ENCODE data around the gene KHNYN.
"Not testable (repeated sequence)": the region's sequence is repeated elsewhere in the genome, so short reads cannot be mapped to it uniquely, and the experiment has no call there.

Gene KHNYN

DNA sequence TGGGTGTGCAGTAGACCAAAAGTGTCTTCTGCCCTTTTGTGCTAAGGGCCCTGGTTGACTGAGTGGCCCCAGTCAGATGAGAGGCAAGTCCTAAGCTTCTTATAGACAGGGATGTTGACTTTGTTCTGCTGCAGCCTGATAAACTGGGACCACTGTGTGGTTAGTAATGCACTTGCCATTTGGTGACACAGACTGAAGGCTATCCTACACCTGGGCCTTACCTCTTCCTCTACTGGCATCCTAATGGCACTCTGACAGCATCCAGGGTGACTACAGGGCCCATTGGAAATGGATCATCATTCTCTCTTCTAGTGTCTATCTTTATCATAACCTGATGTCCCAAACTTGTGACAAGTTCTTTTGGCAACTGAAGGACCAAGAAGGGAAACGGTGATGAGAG lies 9.5 kb downstream of the KHNYN start:
- no peak for DNase-seq

DNA sequence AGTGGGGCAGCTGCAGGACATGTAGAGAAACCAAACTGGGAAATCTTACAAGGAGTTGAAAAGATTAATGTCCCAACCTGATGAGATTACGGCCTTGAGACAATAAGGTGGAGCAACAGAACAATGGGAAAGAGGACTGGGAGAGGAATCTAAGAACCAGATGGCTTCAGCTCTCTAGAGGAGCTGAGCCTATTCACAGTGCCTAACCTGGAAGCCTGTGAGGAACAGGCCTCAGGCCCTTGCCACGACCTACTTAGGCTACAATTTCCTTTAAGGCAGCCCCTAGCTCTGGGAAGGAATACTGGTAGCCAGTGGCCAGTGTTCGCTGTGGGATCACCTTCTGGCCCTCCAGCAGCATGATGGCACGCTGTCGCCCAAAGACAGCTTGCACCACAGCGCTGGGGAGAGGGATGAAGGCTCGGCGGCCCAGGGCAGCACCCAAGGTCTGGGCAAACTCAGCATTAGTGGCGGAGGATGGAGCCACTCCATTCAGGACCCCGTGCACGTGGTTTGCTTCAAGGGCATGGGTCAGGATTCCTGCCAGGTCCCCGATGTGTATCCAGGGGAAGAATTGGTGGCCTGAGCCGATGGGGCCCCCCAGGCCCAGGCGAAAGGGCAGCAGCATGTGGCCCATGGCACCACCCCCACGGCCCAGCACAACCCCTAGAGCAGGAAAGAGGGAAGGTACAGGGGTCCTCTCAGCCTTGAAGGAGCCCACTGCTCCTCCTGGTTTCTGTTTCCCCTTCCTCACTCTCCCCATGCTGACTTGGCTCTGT lies 10.3 kb downstream of the KHNYN start:
- DNase-seq = no peak

DNA sequence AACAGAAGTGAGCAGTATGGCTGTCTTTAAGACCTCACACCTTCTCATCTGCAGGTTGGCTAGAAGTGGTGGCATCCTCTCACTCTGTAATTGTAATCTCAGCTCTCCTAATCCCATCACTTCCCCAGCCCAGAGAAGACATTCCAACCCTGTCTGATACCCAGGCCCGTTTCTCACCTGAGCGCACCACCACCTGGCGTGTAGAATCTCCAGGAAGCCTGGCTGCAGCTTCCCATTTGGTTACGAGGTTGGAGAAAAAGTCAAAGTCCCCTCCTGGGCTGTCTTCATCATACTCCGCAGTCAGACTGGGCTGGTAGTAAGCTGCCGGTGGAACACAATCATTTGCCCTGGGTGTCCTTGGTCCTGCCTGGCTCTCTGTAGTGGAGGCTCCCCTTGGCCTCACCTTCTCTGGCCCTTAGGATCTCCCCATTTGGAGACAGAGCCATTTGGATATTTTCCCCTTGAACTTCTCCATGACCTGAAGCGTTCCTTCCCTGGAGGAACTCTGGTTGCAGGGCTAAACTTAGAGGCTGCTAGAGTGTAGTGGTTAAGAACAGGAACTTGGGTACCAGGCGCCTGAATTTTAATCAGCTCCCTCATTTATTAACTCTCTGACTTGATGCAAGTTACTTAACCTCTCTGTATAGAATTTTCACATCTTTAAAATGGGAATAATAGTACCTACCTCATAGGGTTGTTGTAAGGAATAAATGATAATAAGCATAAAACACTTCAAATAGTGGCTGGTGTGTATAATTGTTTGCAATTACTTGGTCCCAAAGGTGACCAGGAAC lies 11.0 kb downstream of the KHNYN start:
- no peak for DNase-seq

DNA sequence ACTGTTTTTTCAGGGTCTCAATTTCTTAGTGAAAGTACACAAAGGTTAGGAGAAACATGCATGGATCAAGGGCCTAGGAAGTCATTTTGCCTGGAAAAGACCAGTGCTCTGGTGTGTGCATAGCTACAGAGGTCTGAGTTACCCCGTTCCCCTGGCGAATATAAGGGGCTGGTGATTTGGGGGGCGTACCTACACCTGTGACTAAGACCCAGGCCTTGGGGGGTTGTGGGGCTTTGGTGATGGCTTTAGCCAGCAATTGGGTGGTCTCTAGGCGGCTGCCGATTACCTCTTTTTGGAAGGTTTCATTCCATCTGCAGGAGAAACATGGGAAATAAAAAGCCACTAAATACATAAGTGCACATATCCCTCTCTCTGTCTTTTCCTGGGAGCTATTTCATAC lies 11.7 kb downstream of the KHNYN start:
- no peak for DNase-seq

DNA sequence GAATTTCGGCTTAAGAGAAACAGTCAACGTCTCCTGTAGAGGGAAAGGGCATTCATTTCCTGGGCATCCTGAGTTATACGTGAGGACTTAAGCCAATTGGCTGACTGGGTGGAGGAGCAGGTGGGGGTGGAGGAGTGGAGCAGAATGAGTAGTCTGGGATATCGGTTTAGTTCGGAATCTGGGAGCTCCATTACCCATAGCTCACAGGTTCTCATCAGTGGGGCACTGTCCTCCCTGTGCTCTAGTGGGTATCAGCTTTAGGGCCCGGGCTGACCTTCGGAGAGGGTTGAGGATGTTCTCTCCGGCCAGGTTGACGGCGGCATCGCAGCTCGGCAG lies 12.1 kb downstream of the KHNYN start:
- DNase-seq = no peak

DNA sequence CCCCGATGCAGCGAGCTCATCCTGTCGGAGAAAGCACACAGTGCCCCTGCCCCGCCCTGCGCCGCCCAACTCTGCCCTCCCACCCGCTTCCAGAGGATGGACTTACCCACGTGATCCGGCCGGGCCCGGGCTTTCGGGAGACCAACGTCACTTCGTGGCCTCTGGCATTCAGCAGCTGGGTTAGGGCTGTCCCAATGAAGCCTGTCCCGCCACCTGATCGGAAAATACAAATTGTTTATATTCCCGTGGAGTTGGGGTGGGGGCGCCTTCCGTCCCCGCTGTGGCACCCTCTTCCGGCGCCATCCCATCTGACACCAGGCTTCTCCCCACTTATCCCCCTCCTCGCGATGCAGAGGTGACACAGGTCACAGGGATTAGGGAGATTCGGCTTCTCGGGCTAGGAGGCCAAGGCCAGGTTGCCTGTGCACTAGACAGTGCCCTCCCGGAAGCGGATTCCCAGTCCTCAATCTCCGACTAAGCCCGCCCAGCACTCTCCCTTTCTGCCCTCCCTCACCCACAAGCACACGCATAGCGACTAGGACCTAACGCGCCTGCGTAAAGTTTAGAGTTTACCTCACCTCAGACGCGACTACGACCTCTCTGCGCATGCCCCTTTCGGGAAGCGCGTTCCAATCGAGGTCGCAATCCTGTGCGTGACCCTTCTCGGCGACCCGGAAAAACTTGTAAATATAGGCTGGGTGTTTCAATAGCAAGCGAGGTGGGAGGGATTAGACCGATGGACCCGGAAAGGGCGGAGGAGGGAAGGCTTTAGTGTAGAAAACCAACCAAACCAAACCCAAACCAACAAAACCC lies 12.7 kb downstream of the KHNYN start, which contains the start of gene SDR39U1:
Gene SDR39U1 (minus strand): TSS at position 537 of the 813 bp plus-strand sequence. CDS start 7 bp downstream, at position 530.
- peak; percentile 97 for DNase-seq

DNA sequence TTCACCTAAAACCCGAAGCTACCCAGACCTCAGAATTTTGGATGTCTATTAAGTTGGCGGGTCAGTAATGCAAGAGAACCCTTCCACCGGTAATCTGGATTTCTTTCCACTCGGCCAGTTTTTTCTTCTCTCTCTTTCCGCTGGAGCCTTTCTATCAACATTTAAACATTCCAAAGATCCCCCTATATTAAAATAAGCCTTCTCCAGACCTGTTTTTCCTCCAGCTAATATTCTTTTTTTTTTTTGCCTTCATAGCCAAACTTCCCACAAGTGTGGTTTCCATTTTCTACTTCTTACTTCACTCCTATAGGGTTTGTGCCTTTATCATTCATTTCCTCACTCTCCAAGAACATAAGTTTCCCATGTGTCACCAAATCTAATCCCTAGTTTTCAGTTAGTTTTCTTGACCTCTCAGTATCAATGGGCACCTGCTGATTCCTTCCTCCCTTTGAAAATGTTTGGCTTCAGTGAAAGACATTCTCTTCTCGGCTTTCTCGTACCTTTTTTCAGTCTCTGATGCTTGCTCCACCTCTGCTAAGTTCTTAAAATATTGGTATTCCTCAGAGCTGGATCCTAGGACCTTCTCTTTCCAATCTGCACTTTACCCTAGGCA lies 13.4 kb downstream of the KHNYN start:
- DNase-seq = no peak

DNA sequence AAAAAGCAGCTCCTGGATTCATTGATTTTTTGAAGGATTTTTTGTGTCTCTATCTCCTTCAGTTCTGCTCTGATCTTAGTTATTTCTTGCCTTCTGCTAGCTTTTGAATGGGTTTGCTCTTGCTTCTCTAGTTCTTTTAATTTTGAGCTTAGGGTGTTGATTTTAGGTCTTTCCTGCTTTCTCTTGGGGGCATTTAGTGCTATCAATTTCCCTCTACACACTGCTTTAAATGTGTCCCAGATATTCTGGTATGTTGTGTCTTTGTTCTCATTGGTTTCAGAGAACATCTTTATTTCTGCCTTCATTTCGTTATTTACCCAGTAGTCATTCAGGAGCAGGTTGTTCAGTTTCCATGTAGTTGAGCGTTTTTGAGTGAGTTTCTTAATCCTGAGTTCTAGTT lies 21.1 kb downstream of the KHNYN start:
- DNase-seq = not testable (repeated sequence)

DNA sequence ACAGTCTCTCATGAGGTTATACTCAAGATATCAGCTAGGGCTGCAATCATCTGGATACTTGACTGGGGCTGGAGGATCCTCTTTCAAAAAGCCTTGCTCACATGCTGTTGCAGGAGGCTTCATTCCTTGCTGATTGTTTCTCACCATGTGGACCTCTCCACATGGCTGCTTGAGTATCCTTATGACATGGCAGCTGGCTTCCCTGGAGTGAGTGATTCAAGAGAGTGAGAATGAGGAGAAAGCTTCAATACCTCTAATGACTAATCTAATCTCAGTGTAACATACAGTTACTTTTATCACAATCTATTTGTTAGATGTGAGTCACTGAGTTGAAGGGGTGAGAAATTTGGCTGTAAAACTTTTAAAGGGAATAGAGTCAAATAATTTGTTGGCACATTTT lies 27.2 kb downstream of the KHNYN start:
- DNase-seq = no peak

DNA sequence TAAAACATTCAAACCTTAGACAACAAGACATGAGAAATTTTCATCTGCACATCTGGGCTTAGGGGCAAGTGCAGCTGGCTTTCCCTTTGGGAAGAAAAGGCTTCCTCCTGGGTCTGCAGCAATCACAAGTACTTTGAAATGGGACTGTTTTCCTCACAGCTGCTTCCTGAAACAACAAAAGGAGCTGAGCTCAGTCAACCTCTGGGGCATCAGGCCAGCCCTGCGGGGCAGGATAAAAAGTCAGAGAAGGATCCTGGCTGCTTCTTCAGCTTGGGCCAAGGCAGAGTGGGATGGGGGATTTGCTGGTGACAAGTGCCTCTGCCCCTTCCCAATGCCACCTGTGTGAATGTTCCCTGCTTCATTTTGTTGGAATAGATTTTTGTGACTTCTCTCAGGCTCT lies 29.0 kb downstream of the KHNYN start:
- DNase-seq = no peak

DNA sequence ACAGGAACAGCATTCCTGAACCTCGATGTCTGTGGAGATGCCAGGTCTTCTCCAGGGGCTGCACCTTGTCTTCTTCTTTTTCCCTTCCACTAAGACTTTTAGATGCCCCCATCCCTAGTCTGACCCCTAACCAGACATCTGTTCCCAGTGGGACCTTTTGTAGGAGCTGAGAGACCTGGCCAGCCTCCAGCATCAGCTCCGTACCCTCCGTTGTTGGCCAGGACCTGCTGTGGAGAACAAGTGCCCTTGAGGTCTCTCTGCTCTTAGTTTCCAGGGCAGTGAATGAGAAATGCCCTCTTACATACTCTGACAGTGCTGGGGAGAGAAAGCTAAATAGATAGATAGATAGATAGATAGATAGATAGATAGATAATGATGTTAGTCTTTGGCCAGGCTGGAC lies 29.6 kb downstream of the KHNYN start:
- DNase-seq = peak; percentile 21

DNA sequence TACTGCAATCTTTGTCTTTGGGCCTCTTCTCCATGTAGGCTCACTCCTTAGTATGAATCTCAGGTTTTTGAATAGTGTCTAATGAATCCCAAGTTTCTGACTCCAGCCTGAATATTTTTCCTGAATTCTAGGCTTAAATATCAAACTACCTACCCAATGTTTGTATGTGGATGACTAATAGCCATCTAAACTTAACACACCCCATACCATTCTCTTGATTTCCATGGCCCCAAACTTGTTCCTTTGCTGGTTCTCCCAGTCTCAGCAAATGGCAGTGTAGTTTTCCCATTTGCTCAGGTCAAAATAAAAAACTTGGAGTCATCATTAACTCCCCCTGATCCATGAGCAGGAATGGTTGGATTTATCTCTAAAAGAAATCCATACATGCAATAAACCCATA lies 31.6 kb downstream of the KHNYN start:
- DNase-seq = no peak

DNA sequence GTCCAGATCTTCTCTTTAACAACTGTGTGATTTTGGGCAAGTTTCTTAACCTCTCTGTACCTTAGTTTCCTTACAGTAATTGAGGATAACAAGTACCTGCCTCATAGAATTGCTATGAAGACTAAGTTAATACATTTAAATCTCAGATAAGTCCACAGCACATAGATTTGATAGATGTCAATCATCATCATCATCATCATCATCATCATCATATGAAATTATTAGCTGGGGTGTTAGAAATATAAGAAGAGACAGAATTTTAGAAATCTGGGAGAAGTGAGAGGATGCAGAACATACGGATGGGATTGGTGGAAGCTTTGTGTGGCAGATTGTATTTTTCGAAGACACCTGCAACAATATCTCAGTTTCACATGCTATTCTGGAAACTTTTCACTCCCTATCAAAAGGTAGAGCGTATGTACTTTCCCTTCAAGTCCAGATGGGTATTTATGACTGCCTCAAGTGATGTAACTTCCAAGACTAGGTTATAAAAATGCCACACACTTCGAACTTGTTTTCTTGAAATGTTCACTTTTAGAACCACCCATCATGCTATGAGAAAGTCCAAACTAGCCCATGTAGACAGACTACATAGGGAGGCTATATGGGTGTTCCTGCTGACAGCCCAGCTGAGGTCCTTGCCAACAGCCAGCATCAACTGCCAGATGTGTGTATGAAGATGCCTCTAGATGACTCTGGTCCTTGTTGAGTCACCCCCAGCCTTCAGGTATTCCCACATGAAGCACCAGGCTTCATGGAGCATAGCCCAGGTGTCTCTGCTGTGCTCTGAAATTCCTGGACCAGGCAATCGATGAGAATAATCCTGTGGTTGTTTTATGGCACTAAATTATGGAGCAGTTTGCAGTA lies 33.5 kb downstream of the KHNYN start:
- no peak for DNase-seq

DNA sequence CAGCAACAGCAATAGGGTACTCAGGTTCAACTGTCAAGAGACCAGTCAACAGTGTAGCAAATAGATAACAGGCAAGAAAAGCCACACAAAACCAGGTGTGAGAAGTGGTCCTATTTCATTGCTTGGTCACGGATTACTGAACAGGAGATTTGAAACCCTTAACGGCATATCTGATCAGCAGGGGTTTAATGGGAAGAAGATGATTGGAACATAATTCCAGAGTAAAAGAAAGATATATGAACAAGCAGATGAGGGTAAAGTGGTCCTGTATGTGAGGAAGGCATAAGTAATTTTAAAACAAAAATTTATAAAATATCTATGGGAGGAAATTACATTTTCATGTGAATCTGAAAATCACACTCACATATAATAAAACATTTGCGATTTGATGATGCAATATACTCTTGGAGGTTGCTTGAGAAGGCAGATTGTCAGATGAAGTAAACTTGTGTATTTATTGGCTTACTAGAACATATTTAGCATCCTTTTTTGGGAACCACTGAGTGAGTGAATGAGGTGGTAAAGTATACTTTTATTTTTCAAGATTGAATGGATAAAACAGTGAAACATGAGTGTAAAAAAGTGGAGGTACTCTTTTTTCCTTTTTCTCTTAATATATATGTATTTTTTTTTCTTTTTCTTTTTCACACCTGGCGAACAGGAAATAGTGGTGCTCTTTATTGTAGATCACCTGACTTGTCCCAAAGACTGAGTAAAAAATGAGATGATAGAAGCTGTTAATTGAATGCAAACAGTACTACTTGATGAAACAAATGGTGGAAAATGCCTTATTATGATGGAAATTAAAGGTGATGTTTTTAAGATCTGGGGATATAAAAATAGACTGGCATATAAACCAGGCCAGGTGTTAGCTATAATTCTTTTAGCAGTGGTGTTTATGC lies 34.4 kb downstream of the KHNYN start:
- peak; percentile 72 for DNase-seq

DNA sequence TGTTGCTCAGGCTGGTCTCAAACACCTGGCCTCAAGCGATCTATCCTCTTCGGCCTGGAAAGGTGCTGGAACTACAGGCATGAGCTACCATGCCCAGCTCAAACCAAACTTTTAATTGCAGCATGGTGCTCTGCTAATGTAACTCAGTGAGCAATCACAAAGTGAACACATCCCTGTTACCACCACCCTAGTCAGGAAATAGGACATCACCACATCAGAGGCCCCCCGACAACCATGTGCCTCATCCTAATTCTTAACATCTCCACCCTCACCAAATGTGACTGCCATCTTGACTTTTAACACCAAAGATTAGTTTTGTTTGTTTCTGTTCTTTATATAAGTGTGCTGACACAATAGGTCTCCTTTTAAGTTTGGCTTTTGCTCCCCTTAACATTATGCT lies 35.6 kb downstream of the KHNYN start:
- DNase-seq = no peak

DNA sequence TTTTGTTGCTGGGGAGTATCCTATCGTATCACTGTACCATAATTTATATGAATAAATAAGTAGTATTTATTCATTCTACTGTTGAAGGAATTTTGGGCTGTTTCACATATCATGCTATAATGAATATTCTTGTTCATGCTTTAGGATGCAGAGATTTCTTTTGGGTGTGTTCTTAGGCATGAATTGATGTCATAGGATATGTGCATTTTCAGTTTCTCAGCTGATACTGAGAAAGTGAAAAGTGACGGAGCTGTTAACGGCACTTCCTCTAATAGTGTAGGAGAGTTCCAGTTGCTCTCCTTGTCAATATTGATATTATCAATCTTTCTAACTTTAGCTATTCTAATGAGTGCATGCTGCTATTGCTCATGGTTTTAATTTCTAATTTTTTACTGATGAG lies 36.1 kb downstream of the KHNYN start:
- no peak for DNase-seq

DNA sequence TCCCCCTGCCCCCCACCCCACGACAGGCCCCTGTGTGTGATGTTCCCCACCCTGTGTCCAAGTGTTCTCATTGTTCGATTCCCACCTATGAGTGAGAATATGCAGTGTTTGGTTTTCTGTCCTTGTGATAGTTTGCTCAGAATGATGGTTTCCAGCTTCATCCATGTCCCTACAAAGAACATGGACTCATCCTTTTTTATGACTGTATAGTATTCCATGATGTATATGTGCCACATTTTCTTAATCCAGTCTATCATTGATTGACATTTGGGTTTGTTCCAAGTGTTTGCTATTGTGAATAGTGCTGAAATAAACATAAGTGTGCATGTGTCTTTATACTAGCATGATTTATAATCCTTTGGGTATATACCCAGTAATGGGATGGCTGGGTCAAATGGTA lies 40.7 kb downstream of the KHNYN start:
- DNase-seq = not testable (repeated sequence)

DNA sequence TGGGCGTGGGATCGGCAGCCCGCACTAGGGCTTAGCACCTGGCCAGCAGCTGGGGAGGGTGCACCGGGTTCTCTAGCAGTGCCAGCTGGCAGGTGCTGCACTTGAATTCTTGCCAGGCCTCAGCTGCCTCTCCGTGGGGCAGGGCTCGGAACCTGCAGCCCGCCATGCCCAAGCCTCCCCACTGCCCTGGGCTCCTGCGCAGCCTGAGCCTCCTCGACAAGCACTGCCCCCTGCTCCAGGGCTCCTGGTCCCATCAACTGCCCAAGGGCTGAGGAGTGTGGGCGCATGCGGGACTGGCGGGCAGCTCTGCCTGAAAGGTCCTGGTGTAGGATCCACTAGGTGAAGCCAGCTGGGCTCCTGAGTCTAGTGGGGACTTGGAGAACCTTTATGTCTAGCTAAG lies 43.5 kb downstream of the KHNYN start:
- no peak for DNase-seq

DNA sequence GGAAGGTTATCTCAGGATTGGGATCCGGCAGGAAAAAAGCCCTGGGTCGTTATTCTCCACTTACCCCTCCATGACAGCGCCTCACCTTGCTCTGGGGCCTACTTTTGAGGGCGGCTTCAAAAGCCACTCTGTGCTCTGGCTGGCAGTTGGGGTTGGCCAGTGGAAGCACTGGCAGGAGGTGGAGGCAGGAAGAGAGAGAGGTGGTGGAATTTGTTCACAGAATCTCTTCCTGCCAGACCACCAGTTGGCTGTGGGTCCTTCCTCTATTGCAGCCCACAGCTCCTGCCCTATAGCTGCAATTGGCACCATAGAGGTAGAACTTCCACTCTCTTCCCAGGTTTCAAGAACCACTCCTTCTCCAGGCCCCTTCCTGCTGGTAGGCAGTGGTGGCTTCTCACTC lies 45.5 kb downstream of the KHNYN start:
- no peak for DNase-seq

DNA sequence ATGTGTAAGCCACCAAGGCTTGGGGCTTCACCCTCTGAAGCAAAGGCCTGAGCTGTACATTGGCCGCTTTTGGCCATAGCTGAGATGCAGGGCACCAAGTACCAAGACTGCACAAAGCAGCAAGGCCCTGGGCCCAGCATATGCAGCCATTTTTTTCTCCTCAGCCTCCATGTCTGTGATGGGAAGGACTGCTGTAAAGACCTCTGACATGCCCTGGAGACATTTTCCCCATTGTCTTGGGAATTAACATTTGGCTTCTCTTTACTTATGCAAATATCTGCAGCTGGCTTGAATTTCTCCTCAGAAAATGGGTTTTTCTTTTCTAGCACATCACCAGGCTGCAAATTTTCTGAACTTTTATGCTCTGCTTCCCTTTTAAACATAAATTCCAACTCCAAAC lies 50.2 kb downstream of the KHNYN start:
- not testable (repeated sequence) for DNase-seq

Data from NCI-H2029 treated with DMSO at 0.1 percent for 48 hours (cell line).